ENCODE data around the gene TDP1. TPM values are rescaled to one million over a fixed set of nuclear protein-coding genes. Genes with fewer than 3 reads are reported as not detected.

TDP1 gene
- total and polyA plus RNA-seq, 4 donors: 3.3 to 10.6 (median 4.2) TPM

DNA sequence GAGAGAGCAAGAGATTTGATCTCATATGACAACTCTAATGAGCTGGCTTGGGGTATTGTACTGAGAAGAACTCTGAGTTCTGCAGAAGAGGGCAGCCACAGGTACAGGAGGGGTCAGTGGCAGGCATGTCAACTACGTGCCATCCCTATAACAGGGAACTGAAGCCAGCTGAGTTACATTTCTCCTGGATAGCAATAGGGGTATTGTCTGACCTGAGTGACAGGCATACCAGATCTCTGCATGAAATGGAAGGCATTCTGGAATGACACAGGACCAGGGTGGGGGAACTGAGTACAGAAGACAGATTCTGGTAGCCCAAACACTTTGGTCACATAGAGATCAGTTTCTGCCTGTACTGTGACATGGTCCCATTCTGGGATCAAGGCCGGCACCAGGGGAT, 37.0 kb upstream of the TDP1 start (continued):
- TF ChIP-seq, protein P1, sequence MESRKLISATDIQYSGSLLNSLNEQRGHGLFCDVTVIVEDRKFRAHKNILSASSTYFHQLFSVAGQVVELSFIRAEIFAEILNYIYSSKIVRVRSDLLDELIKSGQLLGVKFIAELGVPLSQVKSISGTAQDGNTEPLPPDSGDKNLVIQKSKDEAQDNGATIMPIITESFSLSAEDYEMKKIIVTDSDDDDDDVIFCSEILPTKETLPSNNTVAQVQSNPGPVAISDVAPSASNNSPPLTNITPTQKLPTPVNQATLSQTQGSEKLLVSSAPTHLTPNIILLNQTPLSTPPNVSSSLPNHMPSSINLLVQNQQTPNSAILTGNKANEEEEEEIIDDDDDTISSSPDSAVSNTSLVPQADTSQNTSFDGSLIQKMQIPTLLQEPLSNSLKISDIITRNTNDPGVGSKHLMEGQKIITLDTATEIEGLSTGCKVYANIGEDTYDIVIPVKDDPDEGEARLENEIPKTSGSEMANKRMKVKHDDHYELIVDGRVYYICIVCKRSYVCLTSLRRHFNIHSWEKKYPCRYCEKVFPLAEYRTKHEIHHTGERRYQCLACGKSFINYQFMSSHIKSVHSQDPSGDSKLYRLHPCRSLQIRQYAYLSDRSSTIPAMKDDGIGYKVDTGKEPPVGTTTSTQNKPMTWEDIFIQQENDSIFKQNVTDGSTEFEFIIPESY (IDR thresholded peaks at IDR 0.05): no peak
- TF ChIP-seq TAF1 (conservative IDR thresholded peaks at IDR 0.05) (no peak), GABPA (IDR thresholded peaks at IDR 0.05 in 1 of 2, conservative IDR thresholded peaks at IDR 0.05 in 1 of 2) (no peak), HNF4A (conservative IDR thresholded peaks at IDR 0.05) (no peak)

DNA sequence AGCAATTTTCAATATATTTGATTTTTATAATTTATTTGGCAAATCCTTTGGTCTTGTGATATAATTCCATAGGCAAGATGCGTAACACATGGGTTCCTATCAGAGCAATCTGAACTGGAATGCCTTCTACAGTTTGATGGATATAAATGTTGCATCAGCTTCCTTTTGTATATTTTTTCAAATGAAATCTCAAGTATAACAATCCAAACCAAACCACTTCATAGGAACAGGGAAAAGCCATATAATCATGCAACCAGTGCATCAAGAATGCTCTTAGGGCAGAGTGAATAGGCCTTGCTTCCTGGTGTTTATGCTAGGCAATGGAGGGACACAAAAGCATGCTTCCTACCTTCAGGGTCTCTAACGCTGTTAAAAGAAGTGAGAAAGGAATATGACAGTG, 35.7 kb upstream of the TDP1 start:
- Histone ChIP-seq H3K27ac (ENCODE audit: low read depth in 1 of 2, low read length in 2 of 2) (no peak overlapping the region), H3K4me1 (ENCODE audit: control insufficient read depth in 4 of 4, insufficient read depth in 4 of 4, low read length in 3 of 4) (peaks cover 0 to 14% (median 7%) of the 10 kb centered on the region in 4 donors), H3K9me3 (ENCODE audit: control insufficient read depth in 4 of 4, low read length in 3 of 4) (no peaks in the 10 kb centered on the region), H3K27me3 (ENCODE audit: control insufficient read depth in 4 of 4, insufficient read depth in 4 of 4, low read length in 3 of 4) (no peaks in the 10 kb centered on the region), H3K4me3 (ENCODE audit: low read depth in 1 of 3, low read length in 3 of 3) (no peak overlapping the region), H3K36me3 (ENCODE audit: control insufficient read depth in 4 of 4, insufficient read depth in 3 of 4, low read depth in 1 of 4, low read length in 3 of 4) (no peaks in the 10 kb centered on the region), H3K9ac (ENCODE audit: low read depth in 1 of 2, low read length in 2 of 2) (no peak overlapping the region)
- 95% methylated on average over 2 of the region's 2 CpGs for WGBS
- TF ChIP-seq, protein P2, sequence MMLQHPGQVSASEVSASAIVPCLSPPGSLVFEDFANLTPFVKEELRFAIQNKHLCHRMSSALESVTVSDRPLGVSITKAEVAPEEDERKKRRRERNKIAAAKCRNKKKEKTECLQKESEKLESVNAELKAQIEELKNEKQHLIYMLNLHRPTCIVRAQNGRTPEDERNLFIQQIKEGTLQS (IDR thresholded peaks at IDR 0.05): no peak
- TF ChIP-seq, protein P1 (IDR thresholded peaks at IDR 0.05): no peak
- TF ChIP-seq SP1 (IDR thresholded peaks at IDR 0.05) (no peak), RAD21 (IDR thresholded peaks at IDR 0.05) (no peak), RXRA (IDR thresholded peaks at IDR 0.05) (no peak), FOXA1 (IDR thresholded peaks at IDR 0.05) (no peak), YY1 (IDR thresholded peaks at IDR 0.05) (no peak), HNF4A (conservative IDR thresholded peaks at IDR 0.05) (no peak), EGR1 (IDR thresholded peaks at IDR 0.05; ENCODE audit: low read depth in 2 of 2) (no peak), GABPA (IDR thresholded peaks at IDR 0.05 in 1 of 2, conservative IDR thresholded peaks at IDR 0.05 in 1 of 2) (no peak), NR2F2 (IDR thresholded peaks at IDR 0.05) (no peak), JUND (IDR thresholded peaks at IDR 0.05) (no peak), TAF1 (conservative IDR thresholded peaks at IDR 0.05) (no peak), HNF4G (IDR thresholded peaks at IDR 0.05) (no peak), FOXA2 (IDR thresholded peaks at IDR 0.05) (no peak)
- TF ChIP-seq, protein P3, sequence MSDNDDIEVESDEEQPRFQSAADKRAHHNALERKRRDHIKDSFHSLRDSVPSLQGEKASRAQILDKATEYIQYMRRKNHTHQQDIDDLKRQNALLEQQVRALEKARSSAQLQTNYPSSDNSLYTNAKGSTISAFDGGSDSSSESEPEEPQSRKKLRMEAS (IDR thresholded peaks at IDR 0.05): no peak
- TF ChIP-seq, protein P4, sequence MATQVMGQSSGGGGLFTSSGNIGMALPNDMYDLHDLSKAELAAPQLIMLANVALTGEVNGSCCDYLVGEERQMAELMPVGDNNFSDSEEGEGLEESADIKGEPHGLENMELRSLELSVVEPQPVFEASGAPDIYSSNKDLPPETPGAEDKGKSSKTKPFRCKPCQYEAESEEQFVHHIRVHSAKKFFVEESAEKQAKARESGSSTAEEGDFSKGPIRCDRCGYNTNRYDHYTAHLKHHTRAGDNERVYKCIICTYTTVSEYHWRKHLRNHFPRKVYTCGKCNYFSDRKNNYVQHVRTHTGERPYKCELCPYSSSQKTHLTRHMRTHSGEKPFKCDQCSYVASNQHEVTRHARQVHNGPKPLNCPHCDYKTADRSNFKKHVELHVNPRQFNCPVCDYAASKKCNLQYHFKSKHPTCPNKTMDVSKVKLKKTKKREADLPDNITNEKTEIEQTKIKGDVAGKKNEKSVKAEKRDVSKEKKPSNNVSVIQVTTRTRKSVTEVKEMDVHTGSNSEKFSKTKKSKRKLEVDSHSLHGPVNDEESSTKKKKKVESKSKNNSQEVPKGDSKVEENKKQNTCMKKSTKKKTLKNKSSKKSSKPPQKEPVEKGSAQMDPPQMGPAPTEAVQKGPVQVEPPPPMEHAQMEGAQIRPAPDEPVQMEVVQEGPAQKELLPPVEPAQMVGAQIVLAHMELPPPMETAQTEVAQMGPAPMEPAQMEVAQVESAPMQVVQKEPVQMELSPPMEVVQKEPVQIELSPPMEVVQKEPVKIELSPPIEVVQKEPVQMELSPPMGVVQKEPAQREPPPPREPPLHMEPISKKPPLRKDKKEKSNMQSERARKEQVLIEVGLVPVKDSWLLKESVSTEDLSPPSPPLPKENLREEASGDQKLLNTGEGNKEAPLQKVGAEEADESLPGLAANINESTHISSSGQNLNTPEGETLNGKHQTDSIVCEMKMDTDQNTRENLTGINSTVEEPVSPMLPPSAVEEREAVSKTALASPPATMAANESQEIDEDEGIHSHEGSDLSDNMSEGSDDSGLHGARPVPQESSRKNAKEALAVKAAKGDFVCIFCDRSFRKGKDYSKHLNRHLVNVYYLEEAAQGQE (IDR thresholded peaks at IDR 0.05): no peak
- TF ChIP-seq, protein P5, sequence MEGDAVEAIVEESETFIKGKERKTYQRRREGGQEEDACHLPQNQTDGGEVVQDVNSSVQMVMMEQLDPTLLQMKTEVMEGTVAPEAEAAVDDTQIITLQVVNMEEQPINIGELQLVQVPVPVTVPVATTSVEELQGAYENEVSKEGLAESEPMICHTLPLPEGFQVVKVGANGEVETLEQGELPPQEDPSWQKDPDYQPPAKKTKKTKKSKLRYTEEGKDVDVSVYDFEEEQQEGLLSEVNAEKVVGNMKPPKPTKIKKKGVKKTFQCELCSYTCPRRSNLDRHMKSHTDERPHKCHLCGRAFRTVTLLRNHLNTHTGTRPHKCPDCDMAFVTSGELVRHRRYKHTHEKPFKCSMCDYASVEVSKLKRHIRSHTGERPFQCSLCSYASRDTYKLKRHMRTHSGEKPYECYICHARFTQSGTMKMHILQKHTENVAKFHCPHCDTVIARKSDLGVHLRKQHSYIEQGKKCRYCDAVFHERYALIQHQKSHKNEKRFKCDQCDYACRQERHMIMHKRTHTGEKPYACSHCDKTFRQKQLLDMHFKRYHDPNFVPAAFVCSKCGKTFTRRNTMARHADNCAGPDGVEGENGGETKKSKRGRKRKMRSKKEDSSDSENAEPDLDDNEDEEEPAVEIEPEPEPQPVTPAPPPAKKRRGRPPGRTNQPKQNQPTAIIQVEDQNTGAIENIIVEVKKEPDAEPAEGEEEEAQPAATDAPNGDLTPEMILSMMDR (IDR thresholded peaks at IDR 0.05; ENCODE audit: low read depth, low read length, missing input control): no peak
- DNase-seq (ENCODE audit: low spot score): no peak
